ENCODE data around the gene IFNL3.
"Not testable (repeated sequence)": the region's sequence is repeated elsewhere in the genome, so short reads cannot be mapped to it uniquely, and the experiment has no call there.

DNA sequence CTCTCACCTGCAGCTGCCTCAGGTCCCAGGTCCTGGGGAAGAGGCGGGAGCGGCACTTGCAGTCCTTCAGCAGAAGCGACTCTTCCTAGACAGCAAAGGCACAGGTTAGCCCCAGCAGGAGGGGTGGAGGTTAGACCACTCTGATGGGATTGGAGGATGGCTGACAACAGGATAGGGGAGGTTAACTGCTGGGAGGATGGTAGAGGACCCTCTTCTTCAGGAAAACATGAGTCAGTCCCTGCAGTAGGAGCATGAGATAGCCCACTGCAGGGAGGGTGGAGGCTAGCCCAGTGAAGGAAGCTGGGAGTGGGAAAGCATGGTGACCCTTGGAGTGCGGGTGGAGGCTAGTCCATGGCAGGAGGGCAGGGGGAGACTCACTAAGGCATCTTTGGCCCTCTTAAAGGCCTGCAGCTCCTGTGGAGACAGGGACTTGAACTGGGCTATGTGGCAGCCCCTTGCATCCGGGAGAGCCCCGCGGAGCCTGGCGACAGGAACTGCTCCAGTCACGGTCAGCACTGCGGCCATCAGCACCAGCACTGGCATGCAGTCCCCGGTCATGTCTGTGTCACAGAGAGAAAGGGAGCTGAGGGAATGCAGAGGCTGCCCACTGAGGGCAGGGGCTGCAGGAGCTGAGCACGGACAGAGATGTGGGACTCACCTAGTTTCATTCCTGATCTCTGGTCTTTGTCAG lies at the start of gene IFNL3:
- TF ChIP-seq, protein P1, sequence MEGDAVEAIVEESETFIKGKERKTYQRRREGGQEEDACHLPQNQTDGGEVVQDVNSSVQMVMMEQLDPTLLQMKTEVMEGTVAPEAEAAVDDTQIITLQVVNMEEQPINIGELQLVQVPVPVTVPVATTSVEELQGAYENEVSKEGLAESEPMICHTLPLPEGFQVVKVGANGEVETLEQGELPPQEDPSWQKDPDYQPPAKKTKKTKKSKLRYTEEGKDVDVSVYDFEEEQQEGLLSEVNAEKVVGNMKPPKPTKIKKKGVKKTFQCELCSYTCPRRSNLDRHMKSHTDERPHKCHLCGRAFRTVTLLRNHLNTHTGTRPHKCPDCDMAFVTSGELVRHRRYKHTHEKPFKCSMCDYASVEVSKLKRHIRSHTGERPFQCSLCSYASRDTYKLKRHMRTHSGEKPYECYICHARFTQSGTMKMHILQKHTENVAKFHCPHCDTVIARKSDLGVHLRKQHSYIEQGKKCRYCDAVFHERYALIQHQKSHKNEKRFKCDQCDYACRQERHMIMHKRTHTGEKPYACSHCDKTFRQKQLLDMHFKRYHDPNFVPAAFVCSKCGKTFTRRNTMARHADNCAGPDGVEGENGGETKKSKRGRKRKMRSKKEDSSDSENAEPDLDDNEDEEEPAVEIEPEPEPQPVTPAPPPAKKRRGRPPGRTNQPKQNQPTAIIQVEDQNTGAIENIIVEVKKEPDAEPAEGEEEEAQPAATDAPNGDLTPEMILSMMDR (IDR thresholded peaks at IDR 0.05; ENCODE audit: insufficient read depth, low read length) = not testable (repeated sequence)
- TF ChIP-seq GABPA (IDR thresholded peaks at IDR 0.05; ENCODE audit: low read depth); POLR2AphosphoS5 (IDR thresholded peaks at IDR 0.05; ENCODE audit: low read depth); SPI1 (IDR thresholded peaks at IDR 0.05; ENCODE audit: borderline replicate concordance, low read depth): not testable (repeated sequence)
- TF ChIP-seq, protein P2, sequence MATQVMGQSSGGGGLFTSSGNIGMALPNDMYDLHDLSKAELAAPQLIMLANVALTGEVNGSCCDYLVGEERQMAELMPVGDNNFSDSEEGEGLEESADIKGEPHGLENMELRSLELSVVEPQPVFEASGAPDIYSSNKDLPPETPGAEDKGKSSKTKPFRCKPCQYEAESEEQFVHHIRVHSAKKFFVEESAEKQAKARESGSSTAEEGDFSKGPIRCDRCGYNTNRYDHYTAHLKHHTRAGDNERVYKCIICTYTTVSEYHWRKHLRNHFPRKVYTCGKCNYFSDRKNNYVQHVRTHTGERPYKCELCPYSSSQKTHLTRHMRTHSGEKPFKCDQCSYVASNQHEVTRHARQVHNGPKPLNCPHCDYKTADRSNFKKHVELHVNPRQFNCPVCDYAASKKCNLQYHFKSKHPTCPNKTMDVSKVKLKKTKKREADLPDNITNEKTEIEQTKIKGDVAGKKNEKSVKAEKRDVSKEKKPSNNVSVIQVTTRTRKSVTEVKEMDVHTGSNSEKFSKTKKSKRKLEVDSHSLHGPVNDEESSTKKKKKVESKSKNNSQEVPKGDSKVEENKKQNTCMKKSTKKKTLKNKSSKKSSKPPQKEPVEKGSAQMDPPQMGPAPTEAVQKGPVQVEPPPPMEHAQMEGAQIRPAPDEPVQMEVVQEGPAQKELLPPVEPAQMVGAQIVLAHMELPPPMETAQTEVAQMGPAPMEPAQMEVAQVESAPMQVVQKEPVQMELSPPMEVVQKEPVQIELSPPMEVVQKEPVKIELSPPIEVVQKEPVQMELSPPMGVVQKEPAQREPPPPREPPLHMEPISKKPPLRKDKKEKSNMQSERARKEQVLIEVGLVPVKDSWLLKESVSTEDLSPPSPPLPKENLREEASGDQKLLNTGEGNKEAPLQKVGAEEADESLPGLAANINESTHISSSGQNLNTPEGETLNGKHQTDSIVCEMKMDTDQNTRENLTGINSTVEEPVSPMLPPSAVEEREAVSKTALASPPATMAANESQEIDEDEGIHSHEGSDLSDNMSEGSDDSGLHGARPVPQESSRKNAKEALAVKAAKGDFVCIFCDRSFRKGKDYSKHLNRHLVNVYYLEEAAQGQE (IDR thresholded peaks at IDR 0.05; ENCODE audit: insufficient replicate concordance, low read depth) = not testable (repeated sequence)

Measured in HL-60 (cell line).